MM.1S (cell line): ENCODE measurements around the gene KLC1.

ENCODE experiments used
- DNase-seq: peaks from one replicate; pipeline ENCODE4 v3.0.0-alpha.2; 2015
- H2AFZ ChIP-seq: fragments of 300-600 bp; sonication (generic); 2 replicates; pipeline ENCODE4 v1.6.0; 2016; ENCODE audit warnings: antibody characterized with exemption, low read length
- H3F3A ChIP-seq: fragments of 300-600 bp; sonication (generic); 2 replicates; pipeline ENCODE4 v1.6.1; 2016; ENCODE audit warnings: mild to moderate bottlenecking, antibody characterized with exemption, low read length, moderate library complexity, mixed read lengths; ENCODE audit not compliant: insufficient read depth
- H3K27ac ChIP-seq: fragments of 300-600 bp; sonication (generic); 2 replicates; pipeline ENCODE4 v1.5.1; 2016; ENCODE audit warnings: mild to moderate bottlenecking, low read length
- H3K27me3 ChIP-seq: fragments of 300-600 bp; sonication (generic); replicated peaks from 2 replicates; pipeline ENCODE4 v1.6.0; 2016; ENCODE audit warnings: low read length; ENCODE audit not compliant: insufficient read depth
- H3K36me3 ChIP-seq: fragments of 300-600 bp; sonication (generic); replicated peaks from 2 replicates; pipeline ENCODE4 v1.6.1; 2016; ENCODE audit warnings: mild to moderate bottlenecking, low read length, mixed read lengths; ENCODE audit not compliant: insufficient read depth
- H3K4me1 ChIP-seq: fragments of 300-600 bp; sonication (generic); 2 replicates; pipeline ENCODE4 v1.6.1; 2016; ENCODE audit warnings: low read length, mixed read lengths
- H3K4me2 ChIP-seq: fragments of 300-600 bp; sonication (generic); 2 replicates; pipeline ENCODE4 v1.6.0; 2016; ENCODE audit warnings: low read depth, low read length
- H3K4me3 ChIP-seq: fragments of 300-600 bp; sonication (generic); 2 replicates; pipeline ENCODE4 v1.5.1; 2016; ENCODE audit warnings: low read length, mixed read lengths
- H3K79me2 ChIP-seq: fragments of 300-600 bp; sonication (generic); 2 replicates; pipeline ENCODE4 v1.6.1; 2016; ENCODE audit warnings: mixed run types, low read length, mixed read lengths
- H3K9ac ChIP-seq: fragments of 300-600 bp; sonication (generic); 2 replicates; pipeline ENCODE4 v1.6.1; 2016; ENCODE audit warnings: low read length, mixed read lengths
- H3K9me2 ChIP-seq: fragments of 300-600 bp; sonication (generic); replicated peaks from 2 replicates; pipeline ENCODE4 v1.6.1; 2016; ENCODE audit warnings: mild to moderate bottlenecking, low read length, mixed read lengths; ENCODE audit not compliant: insufficient read depth
- H3K9me3 ChIP-seq: fragments of 300-600 bp; sonication (generic); replicated peaks from 2 replicates; pipeline ENCODE4 v1.6.1; 2016; ENCODE audit warnings: mild to moderate bottlenecking, low read length, mixed read lengths; ENCODE audit not compliant: insufficient read depth
- H4K20me1 ChIP-seq: fragments of 300-600 bp; sonication (generic); 2 replicates; pipeline ENCODE4 v1.6.1; 2016; ENCODE audit warnings: mild to moderate bottlenecking, low read length, moderate library complexity, mixed read lengths; ENCODE audit not compliant: insufficient read depth
- EZH2 ChIP-seq: fragments of 300-600 bp; sonication (generic); optimal IDR thresholded peaks from 2 replicates; pipeline ENCODE3; 2017; ENCODE audit warnings: low read depth, mild to moderate bottlenecking, antibody characterized with exemption, low read length, mixed read lengths
- EZH2phosphoT487 ChIP-seq: fragments of 300-600 bp; sonication (generic); IDR thresholded peaks from 2 replicates; pipeline ENCODE4 v1.6.1; 2018; ENCODE audit warnings: antibody characterized with exemption, low read length
- TF ChIP-seq, protein P1 (sequence below): fragments of 300-600 bp; sonication (generic); IDR thresholded peaks from 2 replicates; pipeline ENCODE4 v1.5.1; 2016; ENCODE audit warnings: antibody characterized with exemption, low read length, mixed read lengths

KLC1 gene

DNA sequence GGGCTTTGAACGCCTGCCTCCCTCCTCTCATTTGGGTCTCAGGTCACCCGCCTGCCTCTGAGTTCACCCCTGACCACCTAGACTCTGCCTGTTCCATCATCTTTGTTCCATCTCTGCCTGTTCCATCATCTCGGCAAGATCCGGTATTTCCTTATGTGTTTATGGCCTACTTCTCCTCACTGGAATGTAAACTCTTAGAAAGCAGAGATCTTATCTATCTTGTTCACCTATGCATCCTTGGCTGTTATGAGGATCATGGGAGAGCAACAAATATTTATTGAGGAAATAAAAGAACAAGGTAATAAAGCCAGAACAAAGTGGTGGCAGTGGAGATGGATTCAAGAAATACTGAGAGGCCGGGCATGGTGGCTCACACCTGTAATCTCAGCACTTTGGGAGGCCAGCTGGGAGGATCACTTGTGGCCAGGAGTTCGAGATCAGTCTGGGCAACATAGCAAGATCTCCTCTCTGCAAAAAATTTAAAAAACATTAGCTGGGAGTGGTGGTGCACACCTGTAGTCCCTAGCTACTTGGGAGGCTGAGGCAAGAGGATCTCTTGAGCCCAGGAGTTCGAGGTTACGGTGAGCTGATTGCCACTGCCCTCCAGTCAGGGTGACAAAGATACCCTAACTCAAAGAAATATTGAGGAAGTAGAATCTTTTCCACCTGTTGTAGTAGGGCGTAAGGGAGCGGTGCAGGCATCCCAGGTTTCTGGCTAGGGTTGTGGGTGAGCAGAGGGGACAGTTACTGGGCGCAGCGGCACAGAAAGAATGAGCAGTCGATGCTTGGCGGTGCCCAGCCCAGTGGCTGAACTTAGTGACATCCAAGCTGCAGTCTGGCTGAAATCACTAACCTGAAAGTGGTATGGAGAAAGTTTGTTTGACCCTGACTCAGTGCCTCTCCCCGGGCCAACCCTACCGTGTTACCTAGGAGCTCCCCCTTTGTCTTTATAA, 1.7 kb upstream of the KLC1 start:
- no peaks in the 10 kb centered on the region for H3K9me2 ChIP-seq
- no peaks in the 10 kb centered on the region for H3K36me3 ChIP-seq
- peak overlapping the region; percentile 77; the same call in 1 of the 2 replicates for H3K27ac ChIP-seq
- no peaks in the 10 kb centered on the region for H3K27me3 ChIP-seq
- DNase-seq, result no peak
- peak overlapping the region; percentile 84; the same call in 1 of the 2 replicates for H3K4me2 ChIP-seq
- H2AFZ ChIP-seq, result no peak overlapping the region; the same call in 1 of the 2 replicates
- H4K20me1 ChIP-seq, result no peaks in the 10 kb centered on the region
- H3K4me1 ChIP-seq, result peaks cover 20% of the 10 kb centered on the region
- H3F3A ChIP-seq, result peaks cover 3% of the 10 kb centered on the region; the same call in 1 of the 2 replicates
- H3K4me3 ChIP-seq, result 0 out of 2 replicates have a peak overlapping the region, but pooled peaks have one; percentile 68
- TF ChIP-seq EZH2 (no peak), EZH2phosphoT487 (no peak)
- TF ChIP-seq, protein P1, sequence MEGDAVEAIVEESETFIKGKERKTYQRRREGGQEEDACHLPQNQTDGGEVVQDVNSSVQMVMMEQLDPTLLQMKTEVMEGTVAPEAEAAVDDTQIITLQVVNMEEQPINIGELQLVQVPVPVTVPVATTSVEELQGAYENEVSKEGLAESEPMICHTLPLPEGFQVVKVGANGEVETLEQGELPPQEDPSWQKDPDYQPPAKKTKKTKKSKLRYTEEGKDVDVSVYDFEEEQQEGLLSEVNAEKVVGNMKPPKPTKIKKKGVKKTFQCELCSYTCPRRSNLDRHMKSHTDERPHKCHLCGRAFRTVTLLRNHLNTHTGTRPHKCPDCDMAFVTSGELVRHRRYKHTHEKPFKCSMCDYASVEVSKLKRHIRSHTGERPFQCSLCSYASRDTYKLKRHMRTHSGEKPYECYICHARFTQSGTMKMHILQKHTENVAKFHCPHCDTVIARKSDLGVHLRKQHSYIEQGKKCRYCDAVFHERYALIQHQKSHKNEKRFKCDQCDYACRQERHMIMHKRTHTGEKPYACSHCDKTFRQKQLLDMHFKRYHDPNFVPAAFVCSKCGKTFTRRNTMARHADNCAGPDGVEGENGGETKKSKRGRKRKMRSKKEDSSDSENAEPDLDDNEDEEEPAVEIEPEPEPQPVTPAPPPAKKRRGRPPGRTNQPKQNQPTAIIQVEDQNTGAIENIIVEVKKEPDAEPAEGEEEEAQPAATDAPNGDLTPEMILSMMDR, result no peak
- H3K9ac ChIP-seq, result peak overlapping the region; percentile 83; the same call in 1 of the 2 replicates
- no peaks in the 10 kb centered on the region for H3K9me3 ChIP-seq
- peaks cover 36% of the 10 kb centered on the region for H3K79me2 ChIP-seq

DNA sequence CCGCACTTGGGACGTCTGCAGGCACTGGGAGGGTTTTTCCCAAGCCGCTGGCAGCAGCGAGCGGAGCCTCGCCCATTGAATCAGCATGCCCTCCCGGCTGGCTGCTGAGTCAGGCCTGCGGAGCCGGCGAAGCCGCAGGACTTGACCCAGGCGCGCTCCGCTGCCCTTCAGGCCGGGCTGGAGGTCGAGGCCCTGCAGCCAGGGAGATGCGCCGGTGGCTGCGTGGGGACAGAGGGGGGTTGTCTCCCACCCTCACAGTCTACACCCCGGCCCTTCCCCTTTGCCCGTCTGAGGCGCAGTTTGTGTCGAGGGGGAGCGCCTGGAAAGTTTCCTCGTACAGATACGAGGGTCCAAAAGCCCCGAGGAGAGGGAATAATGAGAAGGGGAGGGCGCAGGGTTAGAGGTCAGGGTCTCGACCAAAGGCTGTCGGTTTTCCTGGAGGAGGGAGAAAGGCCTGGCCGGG, 759 bp upstream of the KLC1 start:
- peak overlapping the region; percentile 77; the same call in 1 of the 2 replicates for H3K27ac ChIP-seq
- H3F3A ChIP-seq, result peaks cover 3% of the 10 kb centered on the region; the same call in 1 of the 2 replicates
- TF ChIP-seq EZH2phosphoT487 (no peak), EZH2 (no peak)
- TF ChIP-seq, protein P1, result no peak
- H3K9me2 ChIP-seq, result no peaks in the 10 kb centered on the region
- H3K79me2 ChIP-seq, result peaks cover 44% of the 10 kb centered on the region
- no peaks in the 10 kb centered on the region for H3K36me3 ChIP-seq
- peak overlapping the region; percentile 68 for H3K4me3 ChIP-seq
- H2AFZ ChIP-seq, result peak overlapping the region; percentile 61
- H4K20me1 ChIP-seq, result no peaks in the 10 kb centered on the region
- no peaks in the 10 kb centered on the region for H3K27me3 ChIP-seq
- DNase-seq, result peak; percentile 57
- peak overlapping the region; percentile 83 for H3K9ac ChIP-seq
- H3K4me2 ChIP-seq, result peak overlapping the region; percentile 84
- no peaks in the 10 kb centered on the region for H3K9me3 ChIP-seq
- H3K4me1 ChIP-seq, result peaks cover 20% of the 10 kb centered on the region

DNA sequence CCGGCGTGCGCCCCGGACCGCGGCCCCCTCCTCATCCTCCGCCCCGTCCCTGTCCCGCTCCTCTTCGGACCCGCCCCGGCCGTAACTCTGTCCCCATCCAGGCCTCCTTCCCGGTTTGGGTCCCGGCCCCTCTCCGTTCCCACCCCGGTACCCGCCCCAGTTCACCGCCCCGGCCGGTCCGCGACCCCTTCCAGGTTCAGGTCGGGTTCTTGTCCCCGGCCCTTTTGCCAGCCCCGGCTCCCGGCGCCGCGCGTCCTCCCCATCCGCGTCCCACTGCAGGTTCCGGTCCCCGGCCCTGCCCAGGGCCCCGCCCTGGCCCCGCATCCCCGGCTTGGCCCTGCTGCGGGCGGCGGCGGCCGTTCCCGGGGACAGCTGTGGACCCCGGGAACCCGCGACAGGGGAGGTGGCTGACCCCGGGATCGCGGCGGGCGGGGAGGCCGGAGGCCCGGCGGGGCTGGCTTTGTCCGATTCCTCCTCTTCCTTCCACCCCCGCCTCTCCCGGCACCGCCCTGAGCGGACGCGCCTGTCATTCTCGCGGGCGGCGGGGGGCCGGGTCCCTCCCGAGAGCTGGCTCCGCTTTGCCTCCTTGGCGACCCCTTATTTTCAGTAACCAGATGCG, 601 bp downstream of the KLC1 start:
- H3K9me2 ChIP-seq, result no peaks in the 10 kb centered on the region
- peaks cover 6% of the 10 kb centered on the region; the same call in 1 of the 2 replicates for H3F3A ChIP-seq
- H2AFZ ChIP-seq, result 0 out of 2 replicates have a peak overlapping the region, but pooled peaks have one; percentile 61
- H4K20me1 ChIP-seq, result no peaks in the 10 kb centered on the region
- peak overlapping the region; percentile 77; the same call in 1 of the 2 replicates for H3K27ac ChIP-seq
- peaks cover 55% of the 10 kb centered on the region for H3K79me2 ChIP-seq
- H3K4me2 ChIP-seq, result peak overlapping the region; percentile 83
- peak; percentile 6 for DNase-seq
- TF ChIP-seq EZH2phosphoT487 (no peak), EZH2 (no peak)
- TF ChIP-seq, protein P1, result no peak
- H3K4me3 ChIP-seq, result peak overlapping the region; percentile 68
- H3K9ac ChIP-seq, result peak overlapping the region; percentile 83
- no peaks in the 10 kb centered on the region for H3K9me3 ChIP-seq
- peaks cover 20% of the 10 kb centered on the region for H3K4me1 ChIP-seq
- no peaks in the 10 kb centered on the region for H3K36me3 ChIP-seq
- no peaks in the 10 kb centered on the region for H3K27me3 ChIP-seq
